ENCODE measurements around the gene CSMD2.

Gene CSMD2

DNA sequence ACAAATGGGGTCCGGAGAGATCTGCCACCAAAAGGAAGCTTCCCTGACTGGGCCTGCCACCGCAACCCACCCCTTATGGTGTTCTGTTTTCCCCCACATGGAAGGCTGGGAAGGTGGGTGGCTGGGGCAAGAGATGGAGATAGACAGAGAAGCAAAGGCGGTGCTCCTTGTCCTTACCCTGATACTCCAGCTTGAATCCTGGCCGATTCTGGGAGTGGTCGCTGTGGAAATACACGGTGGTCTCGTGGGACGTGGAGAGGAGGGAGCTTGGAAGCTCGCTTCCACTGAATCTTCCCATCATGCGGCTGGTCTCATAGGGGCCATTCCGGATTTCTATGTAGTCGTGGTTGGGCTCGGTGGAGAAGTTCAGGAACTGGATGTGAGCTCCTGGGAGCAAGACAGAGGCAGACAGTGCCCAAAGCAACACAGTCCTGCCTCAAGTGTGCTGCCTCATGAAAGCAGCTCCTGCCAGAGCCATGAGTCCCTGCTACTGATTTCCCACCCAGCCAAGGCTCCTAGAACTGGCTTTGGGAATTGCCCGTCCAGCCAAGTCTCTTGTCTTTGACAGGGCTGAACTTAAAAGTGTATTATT, 554.1 kb downstream of the CSMD2 start:
- TF ChIP-seq ARNTL (CRISPR knock-in tag; IDR thresholded peaks at IDR 0.05; ENCODE audit: borderline replicate concordance, low read depth) (no peak), GLIS3 (CRISPR knock-in tag; IDR thresholded peaks at IDR 0.05) (no peak), RARB (CRISPR knock-in tag; IDR thresholded peaks at IDR 0.05) (no peak), TCF4 (CRISPR knock-in tag; IDR thresholded peaks at IDR 0.05; ENCODE audit: borderline replicate concordance) (no peak), BACH2 (CRISPR knock-in tag; IDR thresholded peaks at IDR 0.05; ENCODE audit: borderline replicate concordance) (no peak), SNAI2 (CRISPR knock-in tag; IDR thresholded peaks at IDR 0.05) (no peak), PPARA (CRISPR knock-in tag; IDR thresholded peaks at IDR 0.05; ENCODE audit: borderline replicate concordance) (no peak), ZC3H10 (CRISPR knock-in tag; IDR thresholded peaks at IDR 0.05) (no peak), TOX (CRISPR knock-in tag; IDR thresholded peaks at IDR 0.05; ENCODE audit: borderline replicate concordance) (no peak), OSR1 (CRISPR knock-in tag; IDR thresholded peaks at IDR 0.05) (no peak)
- TF ChIP-seq, protein P1, sequence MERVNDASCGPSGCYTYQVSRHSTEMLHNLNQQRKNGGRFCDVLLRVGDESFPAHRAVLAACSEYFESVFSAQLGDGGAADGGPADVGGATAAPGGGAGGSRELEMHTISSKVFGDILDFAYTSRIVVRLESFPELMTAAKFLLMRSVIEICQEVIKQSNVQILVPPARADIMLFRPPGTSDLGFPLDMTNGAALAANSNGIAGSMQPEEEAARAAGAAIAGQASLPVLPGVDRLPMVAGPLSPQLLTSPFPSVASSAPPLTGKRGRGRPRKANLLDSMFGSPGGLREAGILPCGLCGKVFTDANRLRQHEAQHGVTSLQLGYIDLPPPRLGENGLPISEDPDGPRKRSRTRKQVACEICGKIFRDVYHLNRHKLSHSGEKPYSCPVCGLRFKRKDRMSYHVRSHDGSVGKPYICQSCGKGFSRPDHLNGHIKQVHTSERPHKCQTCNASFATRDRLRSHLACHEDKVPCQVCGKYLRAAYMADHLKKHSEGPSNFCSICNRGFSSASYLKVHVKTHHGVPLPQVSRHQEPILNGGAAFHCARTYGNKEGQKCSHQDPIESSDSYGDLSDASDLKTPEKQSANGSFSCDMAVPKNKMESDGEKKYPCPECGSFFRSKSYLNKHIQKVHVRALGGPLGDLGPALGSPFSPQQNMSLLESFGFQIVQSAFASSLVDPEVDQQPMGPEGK (CRISPR knock-in tag; IDR thresholded peaks at IDR 0.05; ENCODE audit: borderline replicate concordance) = no peak
- TF ChIP-seq, protein P2, sequence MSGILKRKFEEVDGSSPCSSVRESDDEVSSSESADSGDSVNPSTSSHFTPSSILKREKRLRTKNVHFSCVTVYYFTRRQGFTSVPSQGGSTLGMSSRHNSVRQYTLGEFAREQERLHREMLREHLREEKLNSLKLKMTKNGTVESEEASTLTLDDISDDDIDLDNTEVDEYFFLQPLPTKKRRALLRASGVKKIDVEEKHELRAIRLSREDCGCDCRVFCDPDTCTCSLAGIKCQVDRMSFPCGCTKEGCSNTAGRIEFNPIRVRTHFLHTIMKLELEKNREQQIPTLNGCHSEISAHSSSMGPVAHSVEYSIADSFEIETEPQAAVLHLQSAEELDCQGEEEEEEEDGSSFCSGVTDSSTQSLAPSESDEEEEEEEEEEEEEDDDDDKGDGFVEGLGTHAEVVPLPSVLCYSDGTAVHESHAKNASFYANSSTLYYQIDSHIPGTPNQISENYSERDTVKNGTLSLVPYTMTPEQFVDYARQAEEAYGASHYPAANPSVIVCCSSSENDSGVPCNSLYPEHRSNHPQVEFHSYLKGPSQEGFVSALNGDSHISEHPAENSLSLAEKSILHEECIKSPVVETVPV (CRISPR knock-in tag; IDR thresholded peaks at IDR 0.05) = no peak
- TF ChIP-seq, protein P3, sequence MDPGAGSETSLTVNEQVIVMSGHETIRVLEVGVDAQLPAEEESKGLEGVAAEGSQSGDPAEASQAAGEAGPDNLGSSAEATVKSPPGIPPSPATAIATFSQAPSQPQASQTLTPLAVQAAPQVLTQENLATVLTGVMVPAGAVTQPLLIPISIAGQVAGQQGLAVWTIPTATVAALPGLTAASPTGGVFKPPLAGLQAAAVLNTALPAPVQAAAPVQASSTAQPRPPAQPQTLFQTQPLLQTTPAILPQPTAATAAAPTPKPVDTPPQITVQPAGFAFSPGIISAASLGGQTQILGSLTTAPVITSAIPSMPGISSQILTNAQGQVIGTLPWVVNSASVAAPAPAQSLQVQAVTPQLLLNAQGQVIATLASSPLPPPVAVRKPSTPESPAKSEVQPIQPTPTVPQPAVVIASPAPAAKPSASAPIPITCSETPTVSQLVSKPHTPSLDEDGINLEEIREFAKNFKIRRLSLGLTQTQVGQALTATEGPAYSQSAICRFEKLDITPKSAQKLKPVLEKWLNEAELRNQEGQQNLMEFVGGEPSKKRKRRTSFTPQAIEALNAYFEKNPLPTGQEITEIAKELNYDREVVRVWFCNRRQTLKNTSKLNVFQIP (CRISPR knock-in tag; IDR thresholded peaks at IDR 0.05; ENCODE audit: borderline replicate concordance, low read depth) = no peak
- TF ChIP-seq, protein P4, sequence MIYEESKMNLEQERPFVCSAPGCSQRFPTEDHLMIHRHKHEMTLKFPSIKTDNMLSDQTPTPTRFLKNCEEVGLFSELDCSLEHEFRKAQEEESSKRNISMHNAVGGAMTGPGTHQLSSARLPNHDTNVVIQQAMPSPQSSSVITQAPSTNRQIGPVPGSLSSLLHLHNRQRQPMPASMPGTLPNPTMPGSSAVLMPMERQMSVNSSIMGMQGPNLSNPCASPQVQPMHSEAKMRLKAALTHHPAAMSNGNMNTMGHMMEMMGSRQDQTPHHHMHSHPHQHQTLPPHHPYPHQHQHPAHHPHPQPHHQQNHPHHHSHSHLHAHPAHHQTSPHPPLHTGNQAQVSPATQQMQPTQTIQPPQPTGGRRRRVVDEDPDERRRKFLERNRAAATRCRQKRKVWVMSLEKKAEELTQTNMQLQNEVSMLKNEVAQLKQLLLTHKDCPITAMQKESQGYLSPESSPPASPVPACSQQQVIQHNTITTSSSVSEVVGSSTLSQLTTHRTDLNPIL (CRISPR knock-in tag; IDR thresholded peaks at IDR 0.05; ENCODE audit: low read depth) = no peak
- ATAC-seq = no peak

- no peak for ATAC-seq
- TF ChIP-seq ZFP30 (CRISPR knock-in tag; IDR thresholded peaks at IDR 0.05) = no peak
- TF ChIP-seq ARNTL (CRISPR knock-in tag; IDR thresholded peaks at IDR 0.05; ENCODE audit: borderline replicate concordance, low read depth) = no peak
Measured at GRCh38 chr1:33610391-33610790, 554.6 kb downstream of the CSMD2 start.

DNA sequence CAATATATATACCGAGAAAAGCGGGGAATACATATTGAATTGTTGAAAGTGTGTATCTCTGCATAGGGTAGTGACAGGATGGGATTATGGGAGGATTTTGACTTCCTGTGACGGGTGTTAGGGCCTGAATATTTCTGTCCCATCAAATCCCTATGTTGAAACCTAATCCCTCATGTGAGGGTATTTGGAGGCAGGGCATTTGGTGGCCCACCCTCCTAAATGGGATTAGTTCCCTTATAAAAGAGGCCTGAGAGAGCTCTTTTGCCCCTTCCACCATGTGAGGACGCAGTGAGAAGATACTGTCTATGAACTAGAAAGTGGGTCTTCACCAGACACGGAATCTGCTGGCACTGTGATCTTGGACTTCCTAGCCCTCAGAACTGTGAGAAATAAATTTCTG, 555.3 kb downstream of the CSMD2 start:
- no peak for ATAC-seq

More for the DNA sequence above, 555.3 kb downstream of the CSMD2 start:
- TF ChIP-seq, protein P1 (CRISPR knock-in tag; IDR thresholded peaks at IDR 0.05; ENCODE audit: borderline replicate concordance) = no peak
- TF ChIP-seq, protein P3 (CRISPR knock-in tag; IDR thresholded peaks at IDR 0.05; ENCODE audit: borderline replicate concordance, low read depth) = no peak
- TF ChIP-seq RARB (CRISPR knock-in tag; IDR thresholded peaks at IDR 0.05) = no peak
- TF ChIP-seq TCF4 (CRISPR knock-in tag; IDR thresholded peaks at IDR 0.05; ENCODE audit: borderline replicate concordance) = no peak
- no peak for TF ChIP-seq ISL1 (CRISPR knock-in tag; IDR thresholded peaks at IDR 0.05)
- TF ChIP-seq ZNF8 (CRISPR knock-in tag; IDR thresholded peaks at IDR 0.05) = no peak
- no peak for TF ChIP-seq SNAI2 (CRISPR knock-in tag; IDR thresholded peaks at IDR 0.05)
- TF ChIP-seq, protein P4 (CRISPR knock-in tag; IDR thresholded peaks at IDR 0.05; ENCODE audit: low read depth) = no peak
- TF ChIP-seq PPARA (CRISPR knock-in tag; IDR thresholded peaks at IDR 0.05; ENCODE audit: borderline replicate concordance) = no peak
- TF ChIP-seq GLIS3 (CRISPR knock-in tag; IDR thresholded peaks at IDR 0.05) = no peak
- TF ChIP-seq ARNTL (CRISPR knock-in tag; IDR thresholded peaks at IDR 0.05; ENCODE audit: borderline replicate concordance, low read depth) = no peak
- TF ChIP-seq ZC3H10 (CRISPR knock-in tag; IDR thresholded peaks at IDR 0.05) = no peak
- no peak for TF ChIP-seq BACH2 (CRISPR knock-in tag; IDR thresholded peaks at IDR 0.05; ENCODE audit: borderline replicate concordance)
- no peak for TF ChIP-seq ZNF70 (CRISPR knock-in tag; IDR thresholded peaks at IDR 0.05)
- no peak for TF ChIP-seq ZFP3 (CRISPR knock-in tag; IDR thresholded peaks at IDR 0.05)
- TF ChIP-seq, protein P2 (CRISPR knock-in tag; IDR thresholded peaks at IDR 0.05) = no peak
- TF ChIP-seq ZNF565 (CRISPR knock-in tag; conservative IDR thresholded peaks at IDR 0.05; ENCODE audit: low read depth) = no peak
- no peak for TF ChIP-seq OSR1 (CRISPR knock-in tag; IDR thresholded peaks at IDR 0.05)

Measured in SK-N-SH treated with all-trans-retinoic acid at 6 μM for 48 hours (cell line).